Lower leg skin (tissue), 4 donors: Measurements from ENCODE around the gene BARHL1. TPM values are rescaled to one million over a fixed set of nuclear protein-coding genes. Genes with fewer than 3 reads are reported as not detected.

Experiments
- DNase-seq, 2 donors: peaks; one replicate each; pipeline ENCODE4 v3.0.0-alpha.2; 2019; ENCODE audit warnings: low spot score in 2 of 2
- H3K4me3 ChIP-seq: fragments of 200-600 bp; sonication (generic); 2 replicates; pipeline ENCODE4 v1.5.1; 2017; ENCODE audit warnings: mild to moderate bottlenecking, low read depth; ENCODE audit not compliant: poor library complexity, severe bottlenecking
- POLR2A ChIP-seq, 2 donors: fragments of 450-650 bp; IDR thresholded peaks; one replicate each; pipeline ENCODE4 v1.6.1; 2016 to 2017; ENCODE audit warnings: antibody characterized with exemption in 2 of 2, mild to moderate bottlenecking in 1 of 2, moderate library complexity in 1 of 2
- WGBS, 2 donors: methylation state at CpG; one replicate each; pipeline ENCODE4 v1.1.5; 2018; 5-methylcytosine and 5-hydroxymethylcytosine counted together
- intact Hi-C: fragments of 100-400 bp; cut with DNase I; formaldehyde crosslinking; loops from one replicate; pipeline ENCODE4 v1.15.0; 2023; ENCODE audit warnings: low total_unique reads
- total RNA-seq, 4 donors: library from RNA; depleted of rRNA; stranded (reverse); fragments of >200 nt; gene quantifications; one replicate each; pipeline ENCODE4 v1.1.0, GENCODE V29; 2016
- TF ChIP-seq, protein P1 (sequence below), 3 donors: fragments of 450-650 bp; IDR thresholded peaks; one replicate each; pipeline ENCODE4 v1.5.1; 2016; ENCODE audit warnings: antibody characterized with exemption in 3 of 3, mild to moderate bottlenecking in 3 of 3, moderate library complexity in 2 of 3

BARHL1 gene
- total RNA-seq, 4 donors from 2014 or later: not detected

DNA sequence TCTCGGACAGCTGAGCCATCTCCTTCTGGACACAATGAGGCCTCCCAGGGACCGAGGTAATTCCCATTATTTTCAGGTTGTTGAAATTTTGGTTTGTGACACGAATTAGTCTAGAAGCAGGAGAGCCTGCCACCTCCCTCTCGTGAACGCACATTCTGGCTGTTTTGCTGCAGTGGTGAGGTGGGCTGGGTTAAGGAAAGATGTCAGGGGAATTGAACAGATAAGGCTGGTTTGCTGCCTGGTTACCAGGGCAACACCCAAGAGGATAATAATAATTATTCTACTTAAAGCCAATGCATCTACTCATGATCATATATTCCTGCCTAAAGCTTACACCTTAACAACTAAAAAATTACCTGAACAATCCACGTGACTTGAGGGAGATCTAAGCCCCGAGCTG is 49.3 kb downstream of the BARHL1 start:
- intact Hi-C loops: no loop called here
- peak in 1 of 2 donors; percentile 58 for DNase-seq
- H3K4me3 ChIP-seq: no peak overlapping the region
- WGBS, 2 donors: 84 to 86% methylated on average over 7 of the region's 7 CpGs
- no peak for TF ChIP-seq POLR2A (IDR thresholded peaks at IDR 0.05)
- TF ChIP-seq, protein P1, sequence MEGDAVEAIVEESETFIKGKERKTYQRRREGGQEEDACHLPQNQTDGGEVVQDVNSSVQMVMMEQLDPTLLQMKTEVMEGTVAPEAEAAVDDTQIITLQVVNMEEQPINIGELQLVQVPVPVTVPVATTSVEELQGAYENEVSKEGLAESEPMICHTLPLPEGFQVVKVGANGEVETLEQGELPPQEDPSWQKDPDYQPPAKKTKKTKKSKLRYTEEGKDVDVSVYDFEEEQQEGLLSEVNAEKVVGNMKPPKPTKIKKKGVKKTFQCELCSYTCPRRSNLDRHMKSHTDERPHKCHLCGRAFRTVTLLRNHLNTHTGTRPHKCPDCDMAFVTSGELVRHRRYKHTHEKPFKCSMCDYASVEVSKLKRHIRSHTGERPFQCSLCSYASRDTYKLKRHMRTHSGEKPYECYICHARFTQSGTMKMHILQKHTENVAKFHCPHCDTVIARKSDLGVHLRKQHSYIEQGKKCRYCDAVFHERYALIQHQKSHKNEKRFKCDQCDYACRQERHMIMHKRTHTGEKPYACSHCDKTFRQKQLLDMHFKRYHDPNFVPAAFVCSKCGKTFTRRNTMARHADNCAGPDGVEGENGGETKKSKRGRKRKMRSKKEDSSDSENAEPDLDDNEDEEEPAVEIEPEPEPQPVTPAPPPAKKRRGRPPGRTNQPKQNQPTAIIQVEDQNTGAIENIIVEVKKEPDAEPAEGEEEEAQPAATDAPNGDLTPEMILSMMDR (IDR thresholded peaks at IDR 0.05): no peak

DNA sequence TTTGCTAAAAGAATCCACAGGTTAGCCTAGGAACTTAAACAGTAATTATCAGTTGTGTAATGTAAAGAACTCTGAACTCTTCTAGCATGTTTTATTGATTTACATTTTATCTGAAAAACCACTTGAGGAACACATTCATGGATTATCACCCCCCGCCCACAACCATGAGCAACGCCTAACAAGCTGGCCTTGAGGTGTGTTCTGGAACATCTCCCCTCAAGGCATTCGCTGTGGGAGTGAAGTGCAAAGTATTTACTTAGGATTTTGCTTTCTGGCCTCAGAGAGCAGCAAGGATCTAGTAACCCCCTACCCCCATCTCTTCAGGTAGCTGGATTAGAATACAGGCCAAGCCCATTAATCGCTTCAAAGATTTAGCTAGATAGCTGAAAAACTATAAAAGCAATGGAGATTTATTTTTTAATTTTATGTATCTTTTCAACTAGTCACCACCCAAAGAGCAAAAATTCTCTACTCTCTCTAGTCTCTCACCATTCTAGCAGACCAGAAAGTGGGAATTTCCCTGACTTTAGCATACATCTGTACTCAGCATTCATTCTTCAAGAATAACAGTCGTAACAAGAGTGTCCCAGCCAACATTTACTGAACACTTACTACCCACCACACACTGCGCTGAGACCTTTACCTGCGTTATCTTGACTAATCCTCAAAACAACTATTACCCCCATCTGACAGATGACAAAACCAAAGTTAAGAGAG is 50.2 kb downstream of the BARHL1 start:
- TF ChIP-seq, protein P1 (IDR thresholded peaks at IDR 0.05): no peak
- no peak for TF ChIP-seq POLR2A (IDR thresholded peaks at IDR 0.05)
- 89 to 93% methylated on average over 7 of the region's 7 CpGs for WGBS, 2 donors

DNA sequence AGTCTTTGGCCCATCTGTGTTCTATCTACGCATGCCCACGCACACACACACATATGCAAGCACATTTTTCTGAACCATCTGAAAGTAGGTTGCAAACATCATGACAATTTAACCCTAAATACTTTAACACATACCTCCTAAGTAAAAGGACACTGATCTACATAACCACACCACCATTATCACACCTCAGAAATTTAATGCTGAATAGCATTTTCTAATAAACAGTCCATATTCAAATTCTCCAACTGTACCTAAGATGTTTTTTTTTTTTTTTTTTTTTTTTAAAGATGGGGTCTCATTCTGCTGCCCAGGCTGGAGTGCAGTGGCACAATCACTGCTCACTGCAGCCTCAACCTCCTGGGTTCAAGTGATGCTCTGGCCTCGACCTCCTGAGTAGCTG is 51.9 kb downstream of the BARHL1 start:
- no peak for TF ChIP-seq POLR2A (IDR thresholded peaks at IDR 0.05)
- TF ChIP-seq, protein P1 (IDR thresholded peaks at IDR 0.05): no peak
- WGBS, 2 donors: 92 to 97% methylated on average over 3 of the region's 3 CpGs
- intact Hi-C loops: no loop called here
- DNase-seq: no peak
- no peak overlapping the region for H3K4me3 ChIP-seq

More for the DNA sequence above, 50.2 kb downstream of the BARHL1 start:
- H3K4me3 ChIP-seq: no peak overlapping the region
- DNase-seq: peak in 1 of 2 donors; percentile 10
- intact Hi-C loops: no loop called here

DNA sequence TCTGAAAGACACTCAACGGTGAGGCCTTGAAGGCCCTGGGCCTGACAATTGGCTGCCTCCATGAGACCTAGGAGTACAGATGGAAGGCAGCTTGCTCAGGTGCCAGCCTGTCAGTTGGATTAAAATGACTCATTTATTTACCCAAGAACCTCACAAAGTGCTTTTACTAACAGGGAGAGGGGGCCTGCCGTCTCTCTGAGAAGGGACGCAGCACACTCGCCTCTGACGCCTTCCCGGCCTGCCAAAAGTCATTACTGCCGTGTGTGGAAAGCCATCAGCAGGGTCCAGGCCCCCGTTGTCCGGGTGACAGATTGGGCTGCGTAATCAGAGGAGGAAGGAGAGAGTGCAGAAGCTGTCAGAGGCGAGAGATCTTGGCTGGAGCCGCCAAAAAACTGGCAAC is 54.9 kb downstream of the BARHL1 start:
- DNase-seq: peak in 1 of 2 donors; percentile 66
- H3K4me3 ChIP-seq: no peak overlapping the region
- intact Hi-C loops: no loop called here
- TF ChIP-seq, protein P1 (IDR thresholded peaks at IDR 0.05): no peak
- no peak for TF ChIP-seq POLR2A (IDR thresholded peaks at IDR 0.05)
- WGBS, 2 donors: 80 to 88% methylated on average over 12 of the region's 12 CpGs

DNA sequence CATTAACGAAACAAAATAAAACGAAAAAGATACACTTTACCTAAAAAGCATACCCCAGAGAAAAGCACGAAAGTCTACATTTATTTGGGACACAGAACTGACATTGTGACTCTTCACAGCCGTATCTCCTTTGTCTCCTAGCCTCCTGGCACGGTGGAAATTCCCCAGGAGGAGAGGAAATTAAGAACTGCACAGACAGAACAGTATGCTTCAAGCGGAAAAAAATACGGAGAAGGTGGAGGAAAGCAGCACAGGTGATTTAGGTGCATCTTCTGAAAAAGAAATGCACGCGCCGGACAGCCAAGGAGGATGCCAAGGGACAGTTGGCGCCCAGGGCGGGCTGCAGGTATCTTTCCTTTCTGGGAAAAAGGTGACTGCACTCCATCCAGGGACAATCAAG is 55.4 kb downstream of the BARHL1 start:
- TF ChIP-seq POLR2A (IDR thresholded peaks at IDR 0.05): no peak
- TF ChIP-seq, protein P1 (IDR thresholded peaks at IDR 0.05): no peak
- DNase-seq: peak in 1 of 2 donors; percentile 26
- H3K4me3 ChIP-seq: no peak overlapping the region
- WGBS, 2 donors: 92% methylated on average over 12 of the region's 12 CpGs
- intact Hi-C loops: no loop called here

DNA sequence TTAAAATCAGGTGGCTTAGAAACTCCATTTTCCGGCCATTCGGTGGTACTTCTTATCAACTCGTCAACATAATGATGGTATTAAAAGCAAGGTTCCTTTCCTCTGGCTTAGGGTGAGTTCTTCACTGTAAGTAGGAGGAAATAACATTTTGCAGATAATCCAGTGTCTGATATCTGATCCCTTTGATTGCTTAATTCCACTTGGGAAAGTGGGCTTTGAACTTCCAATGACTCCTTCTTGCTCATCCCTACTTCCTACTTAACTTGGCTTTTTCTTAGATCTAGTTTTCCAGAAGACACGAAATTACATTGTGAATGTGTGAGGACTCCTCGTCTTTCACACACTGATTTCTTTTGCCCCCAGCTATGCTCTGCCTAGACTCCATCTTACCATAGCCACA is 55.8 kb downstream of the BARHL1 start:
- WGBS, 2 donors: 85 to 90% methylated on average over 5 of the region's 5 CpGs
- TF ChIP-seq, protein P1 (IDR thresholded peaks at IDR 0.05): no peak
- TF ChIP-seq POLR2A (IDR thresholded peaks at IDR 0.05): no peak

More for the DNA sequence above, 55.8 kb downstream of the BARHL1 start:
- no peak for DNase-seq
- intact Hi-C loops: no loop called here
- no peak overlapping the region for H3K4me3 ChIP-seq
